ENCODE data around the gene RASA2. TPM values are rescaled to one million over a fixed set of nuclear protein-coding genes. Genes with fewer than 3 reads are reported as not detected.

Gene RASA2
- total and polyA plus RNA-seq, 2 experiments from 2014 or later, result 6.2 to 12.6 TPM

DNA sequence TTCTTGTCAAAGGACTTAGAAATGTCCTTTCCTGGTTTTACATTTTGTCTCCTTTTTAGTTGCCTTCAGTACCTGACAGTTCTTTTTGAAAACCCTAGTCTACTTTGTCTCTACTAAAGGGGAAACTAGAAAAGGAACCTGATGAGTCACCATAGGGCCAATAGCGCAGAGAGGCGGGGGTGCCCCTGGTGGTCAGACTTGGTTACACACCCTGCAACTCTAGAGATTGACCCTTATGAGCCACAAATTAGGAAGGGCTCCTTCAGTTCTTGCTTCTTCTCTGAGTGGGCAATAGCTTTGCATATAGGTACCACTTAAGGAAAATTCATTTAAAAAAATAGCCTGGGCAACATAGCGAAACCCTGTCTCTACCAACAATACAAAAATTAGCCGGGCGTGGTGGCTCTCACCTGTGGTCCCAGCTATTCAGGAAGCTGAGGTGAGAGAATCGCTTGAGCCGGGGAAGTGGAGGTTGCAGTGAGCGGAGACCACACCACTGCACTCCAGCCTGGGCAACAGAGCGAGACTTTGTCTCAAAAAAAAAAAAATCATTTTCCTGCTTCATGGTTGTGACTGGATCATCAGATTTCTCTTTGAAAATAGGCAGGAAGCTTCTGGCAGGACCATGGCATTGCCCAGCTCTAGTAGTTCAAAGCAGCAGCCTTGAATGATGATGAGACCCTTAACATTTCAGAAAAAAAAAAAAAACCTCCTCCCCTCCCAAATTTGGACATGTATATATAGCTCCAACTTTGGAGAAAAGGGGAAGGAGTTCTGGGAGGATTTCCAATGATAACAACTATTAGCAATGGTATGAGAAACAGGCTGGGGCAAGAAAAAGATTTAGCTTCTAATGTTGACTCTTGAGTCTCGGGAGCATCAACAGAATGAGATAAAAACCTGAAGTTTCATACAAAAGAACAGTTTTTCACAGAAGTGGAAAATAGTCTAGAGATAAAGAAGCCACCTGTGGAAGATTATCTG lies 45.2 kb upstream of the RASA2 start:
- TF ChIP-seq, protein P1, sequence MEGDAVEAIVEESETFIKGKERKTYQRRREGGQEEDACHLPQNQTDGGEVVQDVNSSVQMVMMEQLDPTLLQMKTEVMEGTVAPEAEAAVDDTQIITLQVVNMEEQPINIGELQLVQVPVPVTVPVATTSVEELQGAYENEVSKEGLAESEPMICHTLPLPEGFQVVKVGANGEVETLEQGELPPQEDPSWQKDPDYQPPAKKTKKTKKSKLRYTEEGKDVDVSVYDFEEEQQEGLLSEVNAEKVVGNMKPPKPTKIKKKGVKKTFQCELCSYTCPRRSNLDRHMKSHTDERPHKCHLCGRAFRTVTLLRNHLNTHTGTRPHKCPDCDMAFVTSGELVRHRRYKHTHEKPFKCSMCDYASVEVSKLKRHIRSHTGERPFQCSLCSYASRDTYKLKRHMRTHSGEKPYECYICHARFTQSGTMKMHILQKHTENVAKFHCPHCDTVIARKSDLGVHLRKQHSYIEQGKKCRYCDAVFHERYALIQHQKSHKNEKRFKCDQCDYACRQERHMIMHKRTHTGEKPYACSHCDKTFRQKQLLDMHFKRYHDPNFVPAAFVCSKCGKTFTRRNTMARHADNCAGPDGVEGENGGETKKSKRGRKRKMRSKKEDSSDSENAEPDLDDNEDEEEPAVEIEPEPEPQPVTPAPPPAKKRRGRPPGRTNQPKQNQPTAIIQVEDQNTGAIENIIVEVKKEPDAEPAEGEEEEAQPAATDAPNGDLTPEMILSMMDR (IDR thresholded peaks at IDR 0.05; ENCODE audit: poor library complexity), result peak; percentile 61
- no peak for TF ChIP-seq EZH2phosphoT487 (IDR thresholded peaks at IDR 0.05; ENCODE audit: low read depth, severe bottlenecking, unreplicated experiment)
- TF ChIP-seq EZH2 (IDR thresholded peaks at IDR 0.05; ENCODE audit: borderline replicate concordance), result no peak
- Histone ChIP-seq H3K27me3 (no peaks in the 10 kb centered on the region), H3K9me3 (ENCODE audit: low read depth) (no peaks in the 10 kb centered on the region), H3K36me3 (replicated peaks; ENCODE audit: insufficient read depth, low read depth) (no peaks in the 10 kb centered on the region), H3K79me2 (peaks cover 39% of the 10 kb centered on the region), H3K27ac (peak overlapping the region; percentile 81), H3K4me1 (ENCODE audit: insufficient read depth) (peaks cover 18% of the 10 kb centered on the region), H4K20me1 (ENCODE audit: insufficient read depth, poor library complexity, severe bottlenecking) (no peaks in the 10 kb centered on the region), H2AFZ (no peak overlapping the region), H3K9me2 (replicated peaks; ENCODE audit: insufficient read depth) (no peaks in the 10 kb centered on the region), H3K4me2 (no peak overlapping the region), H3K4me3 (no peak overlapping the region)
- DNase-seq (ENCODE audit: low spot score), result peak; percentile 81
- 82% methylated on average over 10 of the region's 10 CpGs for WGBS (ENCODE audit: low lambda C conversion rate, missing lambda C conversion rate)

DNA sequence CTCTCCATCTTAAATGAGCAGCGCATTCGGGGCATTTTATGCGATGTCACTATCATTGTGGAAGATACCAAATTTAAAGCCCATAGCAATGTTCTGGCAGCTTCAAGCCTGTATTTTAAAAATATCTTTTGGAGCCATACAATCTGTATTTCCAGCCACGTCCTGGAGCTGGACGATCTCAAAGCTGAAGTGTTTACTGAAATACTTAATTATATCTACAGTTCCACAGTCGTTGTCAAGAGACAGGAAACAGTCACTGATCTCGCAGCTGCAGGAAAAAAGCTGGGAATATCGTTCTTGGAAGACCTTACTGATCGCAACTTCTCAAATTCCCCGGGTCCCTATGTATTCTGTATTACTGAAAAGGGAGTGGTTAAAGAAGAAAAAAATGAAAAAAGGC lies 44.4 kb upstream of the RASA2 start:
- Histone ChIP-seq H3K79me2 (peaks cover 39% of the 10 kb centered on the region), H3K27ac (peak overlapping the region; percentile 48), H4K20me1 (ENCODE audit: insufficient read depth, poor library complexity, severe bottlenecking) (no peaks in the 10 kb centered on the region), H3K27me3 (no peaks in the 10 kb centered on the region), H3K4me2 (no peak overlapping the region), H3K9me2 (replicated peaks; ENCODE audit: insufficient read depth) (no peaks in the 10 kb centered on the region), H3K4me1 (ENCODE audit: insufficient read depth) (peaks cover 12% of the 10 kb centered on the region), H2AFZ (no peak overlapping the region), H3K4me3 (no peak overlapping the region), H3K9me3 (ENCODE audit: low read depth) (no peaks in the 10 kb centered on the region), H3K36me3 (replicated peaks; ENCODE audit: insufficient read depth, low read depth) (no peaks in the 10 kb centered on the region)
- no peak for TF ChIP-seq EZH2 (IDR thresholded peaks at IDR 0.05; ENCODE audit: borderline replicate concordance)
- no peak for TF ChIP-seq EZH2phosphoT487 (IDR thresholded peaks at IDR 0.05; ENCODE audit: low read depth, severe bottlenecking, unreplicated experiment)
- TF ChIP-seq, protein P1 (IDR thresholded peaks at IDR 0.05; ENCODE audit: poor library complexity), result no peak
- no peak for DNase-seq (ENCODE audit: low spot score)
- 68% methylated on average over 10 of the region's 10 CpGs for WGBS (ENCODE audit: low lambda C conversion rate, missing lambda C conversion rate)

DNA sequence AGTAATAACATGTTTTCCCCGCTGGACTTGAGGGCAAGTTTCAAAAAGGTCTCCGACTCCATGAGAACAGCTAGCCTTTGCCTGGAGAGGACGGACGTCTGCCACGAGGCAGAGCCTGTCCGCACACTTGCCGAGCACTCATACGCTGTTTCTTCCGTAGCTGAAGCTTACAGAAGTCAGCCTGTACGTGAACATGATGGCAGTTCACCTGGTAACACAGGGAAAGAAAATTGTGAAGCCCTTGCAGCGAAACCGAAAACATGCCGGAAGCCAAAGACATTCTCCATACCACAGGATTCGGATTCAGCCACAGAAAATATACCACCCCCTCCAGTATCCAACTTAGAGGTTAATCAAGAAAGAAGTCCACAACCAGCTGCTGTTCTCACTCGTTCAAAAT lies 43.9 kb upstream of the RASA2 start:
- H3K79me2 ChIP-seq, result peaks cover 35% of the 10 kb centered on the region
- H3K27me3 ChIP-seq, result no peaks in the 10 kb centered on the region
- no peaks in the 10 kb centered on the region for H3K9me3 ChIP-seq (ENCODE audit: low read depth)
- H3K36me3 ChIP-seq (replicated peaks; ENCODE audit: insufficient read depth, low read depth), result no peaks in the 10 kb centered on the region
- H3K9me2 ChIP-seq (replicated peaks; ENCODE audit: insufficient read depth), result no peaks in the 10 kb centered on the region
- H2AFZ ChIP-seq, result no peak overlapping the region
- peak overlapping the region; percentile 56 for H3K27ac ChIP-seq
- peaks cover 12% of the 10 kb centered on the region for H3K4me1 ChIP-seq (ENCODE audit: insufficient read depth)
- H3K4me2 ChIP-seq, result no peak overlapping the region
- H4K20me1 ChIP-seq (ENCODE audit: insufficient read depth, poor library complexity, severe bottlenecking), result no peaks in the 10 kb centered on the region
- DNase-seq (ENCODE audit: low spot score), result no peak
- TF ChIP-seq EZH2 (IDR thresholded peaks at IDR 0.05; ENCODE audit: borderline replicate concordance), result no peak
- TF ChIP-seq, protein P1 (IDR thresholded peaks at IDR 0.05; ENCODE audit: poor library complexity), result no peak
- no peak for TF ChIP-seq EZH2phosphoT487 (IDR thresholded peaks at IDR 0.05; ENCODE audit: low read depth, severe bottlenecking, unreplicated experiment)
- no peak overlapping the region for H3K4me3 ChIP-seq
- WGBS (ENCODE audit: low lambda C conversion rate, missing lambda C conversion rate), result 98% methylated on average over 15 of the region's 15 CpGs

Measured in hepatocyte (in vitro differentiated cells).